A549 treated with CpdA at 1 μM for 4 hours (cell line): ENCODE measurements around the gene PTPN20. TPM values are rescaled to one million over a fixed set of nuclear protein-coding genes. Genes with fewer than 3 reads are reported as not detected.

Experiments used
- total RNA-seq: library from RNA; stranded (reverse); fragments of 200-300 nt; extraction: Qiagen RNA extraction; gene quantifications from 5 replicates; pipeline ENCODE4 v1.2.3, GENCODE V29; 2022; ENCODE audit warnings: low read depth

The PTPN20 gene, protein sequence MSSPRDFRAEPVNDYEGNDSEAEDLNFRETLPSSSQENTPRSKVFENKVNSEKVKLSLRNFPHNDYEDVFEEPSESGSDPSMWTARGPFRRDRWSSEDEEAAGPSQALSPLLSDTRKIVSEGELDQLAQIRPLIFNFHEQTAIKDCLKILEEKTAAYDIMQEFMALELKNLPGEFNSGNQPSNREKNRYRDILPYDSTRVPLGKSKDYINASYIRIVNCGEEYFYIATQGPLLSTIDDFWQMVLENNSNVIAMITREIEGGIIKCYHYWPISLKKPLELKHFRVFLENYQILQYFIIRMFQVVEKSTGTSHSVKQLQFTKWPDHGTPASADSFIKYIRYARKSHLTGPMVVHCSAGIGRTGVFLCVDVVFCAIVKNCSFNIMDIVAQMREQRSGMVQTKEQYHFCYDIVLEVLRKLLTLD
- total RNA-seq: 4.0 to 5.3 TPM (median 4.5 TPM) in 5 replicates

DNA sequence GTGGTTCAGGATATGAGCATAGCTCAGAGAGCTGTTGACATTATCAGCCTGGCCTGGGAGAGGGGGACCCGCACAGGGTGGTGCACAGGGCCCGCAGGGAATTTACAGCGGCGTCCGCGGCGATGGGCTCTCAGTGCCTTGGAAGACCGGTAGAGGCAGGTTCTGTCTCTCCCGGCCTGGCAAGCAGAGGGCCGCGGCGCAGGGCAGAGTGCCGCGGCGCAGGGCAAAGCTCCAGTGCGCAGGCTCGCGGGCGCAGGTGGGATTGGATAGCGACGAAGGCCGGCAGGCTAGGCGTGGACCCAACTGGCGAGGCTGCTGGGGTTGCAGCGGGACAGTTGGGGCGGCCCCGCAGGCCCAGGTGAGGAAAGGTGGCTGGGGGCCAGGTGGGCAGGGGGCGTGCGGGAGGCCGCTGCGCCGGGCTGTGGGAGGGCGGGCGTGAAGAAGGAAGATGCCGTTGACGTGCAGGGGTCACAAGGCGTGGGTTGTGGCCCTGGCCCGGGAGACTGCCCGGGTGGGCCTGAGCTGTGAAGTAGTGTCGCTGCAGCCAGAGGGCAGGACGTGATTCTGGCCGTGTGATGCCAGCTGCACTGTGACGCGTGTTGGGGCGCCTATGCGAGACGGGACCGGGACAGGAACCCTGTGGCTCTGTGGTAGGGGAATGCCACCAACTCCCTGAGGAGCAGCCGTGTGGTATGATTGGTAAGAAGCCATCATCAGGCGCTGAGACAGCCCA, at the start of gene PTPN20:
Gene PTPN20 (plus strand): TSS at position 285 of the 733 bp plus-strand sequence. CDS start 21,072 bp downstream, outside the sequence.

